ENCODE measurements around the gene NECTIN1. TPM values are rescaled to one million over a fixed set of nuclear protein-coding genes. Genes with fewer than 3 reads are reported as not detected.
"Not testable (repeated sequence)": the region's sequence is repeated elsewhere in the genome, so short reads cannot be mapped to it uniquely, and the experiment has no call there.

The NECTIN1 gene
- polyA plus RNA-seq, 10 donors = 16.1 to 41.4 (median 22.9) TPM

DNA sequence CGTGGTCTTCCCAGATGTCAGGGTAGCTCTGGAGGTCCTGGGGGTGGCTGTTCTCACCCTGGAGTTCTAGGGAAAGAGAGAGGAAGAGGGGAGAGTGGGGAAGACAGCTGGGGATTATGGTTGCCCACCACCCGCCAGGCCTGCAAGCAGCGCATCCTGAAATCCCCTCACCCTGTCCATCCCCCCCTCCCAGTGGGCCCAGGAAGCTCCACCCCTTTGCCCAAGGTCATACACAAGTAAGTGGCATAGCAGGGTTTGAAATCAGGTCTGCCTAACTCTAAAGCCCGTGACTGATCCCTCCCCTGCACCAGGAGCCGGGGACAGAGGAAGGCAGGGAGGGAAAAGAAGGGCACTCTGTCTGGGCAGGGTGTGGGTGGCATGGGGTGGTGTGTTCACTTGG is 105.3 kb downstream of the NECTIN1 start:
- no peak for DNase-seq

DNA sequence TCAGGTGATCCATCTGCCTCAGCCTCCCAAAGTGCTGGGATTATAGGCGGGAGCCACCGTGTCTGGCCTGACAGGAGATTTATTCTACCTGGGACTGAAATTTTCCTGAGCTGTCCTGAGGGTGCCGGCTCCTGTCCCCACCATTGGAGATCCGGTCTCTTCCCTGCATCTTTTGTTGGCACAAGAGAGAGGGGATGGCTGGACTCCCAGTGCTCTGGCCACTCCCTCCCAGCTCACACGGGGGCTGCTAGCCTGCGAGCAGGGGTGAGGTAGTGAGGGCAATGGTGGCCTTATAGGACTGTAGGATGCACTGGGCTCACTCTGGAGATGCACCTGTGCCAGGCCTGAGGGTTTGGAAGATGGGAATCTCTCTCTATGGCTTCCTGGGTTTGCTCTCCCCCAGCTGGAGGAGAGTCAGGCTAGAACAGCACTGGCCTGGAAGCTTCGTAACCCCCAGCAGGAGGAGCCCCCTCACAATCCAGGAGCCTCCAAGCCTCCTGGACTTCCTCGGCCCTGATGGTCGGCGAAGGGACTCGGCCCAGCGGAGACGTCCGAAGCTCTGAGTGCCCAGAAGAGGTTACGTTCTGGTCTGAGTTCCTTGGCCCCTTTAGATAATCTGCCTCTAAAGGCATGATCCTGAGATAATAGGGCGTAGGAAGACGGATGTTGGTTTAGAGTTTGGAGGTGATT is 106.4 kb downstream of the NECTIN1 start:
- DNase-seq = no peak

- no peak for DNase-seq
Observed at GRCh38 chr11:119619665-119620064, 109.3 kb downstream of the NECTIN1 start.

GRCh38 chr11:119618208-119618909 is 110.6 kb downstream of the NECTIN1 start:
- DNase-seq = peak in 1 of 3 donors; percentile 51

DNA sequence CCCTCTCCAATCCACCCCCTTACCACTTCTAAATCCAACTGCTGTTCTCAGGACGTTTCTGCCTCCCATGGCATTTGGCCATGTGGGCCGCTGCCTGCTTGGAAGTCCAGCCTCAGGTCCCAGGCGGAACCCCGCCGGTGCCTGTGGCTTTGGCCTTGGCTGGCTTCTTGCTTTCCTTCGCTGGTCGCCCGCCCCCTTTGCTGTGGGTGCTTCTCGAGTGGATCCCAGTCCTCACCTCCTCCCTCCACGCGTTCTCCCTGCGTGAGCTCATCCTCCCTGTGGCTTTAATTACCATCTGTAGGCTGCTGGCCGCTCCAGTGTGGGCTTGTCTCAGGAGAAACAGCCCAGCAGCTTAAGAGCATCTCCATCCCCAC is 111.7 kb downstream of the NECTIN1 start:
- DNase-seq = no peak

GRCh38 chr11:119616586-119617339 is 112.2 kb downstream of the NECTIN1 start:
- DNase-seq = no peak

- no peak for DNase-seq
Observed at GRCh38 chr11:119615882-119616196, 113.2 kb downstream of the NECTIN1 start.

DNA sequence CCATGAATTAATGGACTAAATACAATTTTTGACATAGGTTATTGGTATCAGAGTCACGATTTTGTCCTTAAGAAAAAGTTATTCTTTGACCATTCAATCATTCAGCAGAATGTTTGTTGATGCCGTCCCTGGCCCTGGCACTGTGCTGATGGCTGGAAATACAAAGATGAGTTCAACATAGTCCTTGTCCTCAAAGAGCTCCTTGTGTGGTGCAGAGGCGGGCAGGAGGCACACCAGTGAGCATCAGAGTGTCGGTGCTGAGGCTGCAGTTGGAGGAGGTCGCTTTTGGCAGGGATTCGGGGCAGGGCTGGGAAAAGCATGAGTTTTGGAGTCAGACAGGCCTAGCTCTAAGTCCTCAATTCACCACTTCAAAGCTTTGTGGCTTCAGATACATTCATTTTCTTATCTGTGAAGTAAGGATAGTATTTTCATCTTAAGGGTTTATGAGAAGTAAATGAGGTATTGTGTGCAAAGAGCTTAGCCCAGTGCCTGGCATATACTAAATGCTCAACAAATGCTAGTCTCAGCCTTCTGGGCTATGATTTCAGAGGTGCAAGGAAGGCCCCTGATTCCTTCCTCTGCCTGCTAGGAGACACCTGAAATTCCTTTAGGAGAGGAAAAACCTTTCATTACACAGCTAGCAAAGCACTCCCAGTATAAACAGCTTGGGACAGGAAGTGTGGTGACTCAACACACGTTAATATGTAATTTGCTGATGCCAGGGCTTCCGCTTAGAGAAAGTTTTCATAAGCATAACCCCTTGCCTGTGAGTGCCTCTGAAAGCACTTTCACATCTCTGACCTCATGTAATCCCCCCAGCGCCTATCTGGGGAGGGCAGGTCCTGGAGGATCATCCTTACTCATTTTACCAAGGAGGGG is 113.8 kb downstream of the NECTIN1 start:
- DNase-seq = no peak

GRCh38 chr11:119614222-119615002 is 114.6 kb downstream of the NECTIN1 start:
- no peak for DNase-seq

GRCh38 chr11:119612814-119613213 is 116.2 kb downstream of the NECTIN1 start:
- no peak for DNase-seq

- no peak for DNase-seq
Observed at GRCh38 chr11:119610836-119611426, 118.1 kb downstream of the NECTIN1 start.

- DNase-seq = no peak
Observed at GRCh38 chr11:119608781-119609180, 120.2 kb downstream of the NECTIN1 start.

GRCh38 chr11:119608201-119608600 is 120.8 kb downstream of the NECTIN1 start:
- DNase-seq = no peak

- DNase-seq = no peak
Observed at GRCh38 chr11:119607726-119608125, 121.3 kb downstream of the NECTIN1 start.

DNA sequence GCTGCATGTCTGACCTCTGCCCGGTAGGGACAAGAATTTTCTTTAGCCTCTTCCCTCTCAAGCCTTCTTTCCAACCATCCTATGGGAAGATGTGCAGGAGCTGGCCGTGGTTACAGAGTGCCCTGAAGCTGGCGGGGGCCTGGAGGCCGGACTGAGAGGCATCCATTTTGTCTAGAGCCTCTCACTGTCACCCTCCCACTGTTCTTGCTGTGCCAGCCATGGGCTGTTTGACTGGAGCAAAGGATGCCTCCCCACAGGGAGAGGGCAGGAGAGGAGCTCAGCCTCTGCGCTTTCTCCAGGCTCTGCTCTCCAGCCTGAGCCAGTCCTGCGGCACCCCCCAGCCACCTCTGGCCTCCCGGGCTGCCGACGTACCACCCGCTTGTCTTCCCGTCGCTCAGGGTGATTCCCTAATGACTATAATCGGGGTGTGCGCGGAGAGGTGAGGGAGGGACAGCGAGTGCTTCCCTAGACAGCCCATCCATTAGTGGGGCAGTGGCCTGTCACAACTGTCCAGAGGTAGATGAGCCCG is 123.8 kb downstream of the NECTIN1 start:
- no peak for DNase-seq

DNA sequence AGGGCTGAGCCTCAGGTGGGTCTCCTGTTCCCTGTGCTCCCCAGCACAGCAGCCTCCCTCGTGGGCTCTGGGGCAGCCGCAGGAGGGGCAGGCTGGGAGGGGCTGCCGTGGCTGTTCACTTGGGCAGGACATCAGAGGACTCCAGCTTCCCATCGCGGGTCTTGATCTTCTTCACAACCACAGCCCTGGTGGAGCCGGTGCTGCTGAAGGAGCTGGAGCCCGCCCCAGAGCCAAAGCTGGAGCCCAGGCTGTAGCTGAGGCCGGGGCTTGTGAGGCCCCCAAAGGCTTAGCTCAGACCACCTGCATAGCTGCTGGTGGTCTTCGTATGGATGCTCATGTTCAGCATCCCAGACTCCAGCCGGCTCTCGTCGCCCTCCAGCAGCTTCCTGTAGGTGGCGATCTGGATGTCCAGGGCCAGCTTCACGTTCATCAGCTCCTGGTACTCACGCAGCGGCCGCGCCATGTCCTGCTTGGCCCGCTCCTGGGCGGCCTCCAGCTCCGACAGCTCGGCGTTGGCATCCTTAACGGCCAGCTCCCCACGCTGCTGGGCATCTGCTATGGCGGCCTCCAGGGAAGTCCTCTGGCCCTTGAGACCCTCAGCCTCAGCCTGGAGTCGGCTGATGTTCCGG is 126.1 kb downstream of the NECTIN1 start:
- DNase-seq = no peak

- no peak for DNase-seq
Observed at GRCh38 chr11:119599864-119600541, 129.0 kb downstream of the NECTIN1 start.

DNA sequence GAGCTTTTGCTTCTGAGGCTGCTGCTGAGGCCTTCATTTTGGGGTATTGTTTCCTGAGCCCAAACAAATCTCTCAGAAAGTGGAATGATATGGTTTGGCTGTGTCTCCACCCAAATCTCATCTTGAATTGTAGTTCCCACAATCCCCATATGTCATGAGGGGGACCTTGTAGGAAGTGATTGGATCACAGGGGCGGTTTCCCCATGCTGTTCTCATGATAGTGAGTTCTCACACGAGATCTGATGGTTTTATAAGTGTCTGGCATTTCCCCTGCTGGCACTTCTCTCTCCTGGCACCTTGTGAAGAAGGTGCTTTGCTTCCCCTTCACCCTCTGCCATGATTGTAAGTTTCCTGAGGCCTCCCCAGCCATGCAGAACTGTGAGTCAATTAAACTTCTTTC is 133.1 kb downstream of the NECTIN1 start:
- not testable (repeated sequence) for DNase-seq

- DNase-seq = peak in 2 of 3 donors; percentile 45 to 70
Observed at GRCh38 chr11:119594639-119595249, 134.3 kb downstream of the NECTIN1 start.

All from muscle of back (tissue), 11 donors.